A673 (cell line): ENCODE data around the gene PACS1.

Experiments
- EZH2 ChIP-seq: fragments of 200-600 bp; sonication (generic); IDR thresholded peaks from 2 replicates; pipeline ENCODE4 v1.6.1; 2017; ENCODE audit warnings: borderline replicate concordance, low read depth, mild to moderate bottlenecking, mixed read lengths, antibody characterized with exemption, low read length; ENCODE audit not compliant: poor library complexity, severe bottlenecking
- TF ChIP-seq, protein P1 (sequence below): fragments of 300-800, 200-600 bp; sonication (generic); conservative IDR thresholded peaks from 2 replicates; pipeline ENCODE4 v1.5.1; 2017; ENCODE audit warnings: low read depth, mild to moderate bottlenecking, antibody characterized with exemption, low read length, moderate library complexity, mixed read lengths

DNA sequence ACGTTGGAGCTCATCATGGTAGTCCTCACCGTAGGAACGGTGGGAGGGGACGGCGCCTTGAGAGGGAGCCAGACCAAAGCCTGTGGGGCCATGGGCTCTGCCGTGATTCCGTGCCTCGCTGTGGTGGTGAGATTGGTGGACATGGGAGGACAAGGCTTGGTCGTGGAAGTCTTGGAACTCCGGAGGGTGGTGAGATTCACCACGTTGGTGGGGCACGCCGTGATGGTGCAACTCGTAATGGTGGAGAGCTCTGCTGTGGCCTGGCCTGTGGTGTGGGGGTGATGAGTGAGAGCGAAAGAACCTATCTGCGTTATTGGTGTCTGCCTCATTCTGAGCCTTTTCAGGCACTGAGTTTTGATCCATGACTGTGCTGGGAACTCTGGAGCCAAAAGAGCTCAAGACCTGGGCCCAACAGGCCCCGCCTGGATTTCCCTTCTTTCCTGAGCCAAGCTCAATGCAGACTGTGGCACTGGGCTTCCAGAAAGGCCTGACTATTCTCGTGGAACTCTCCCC is 44.0 kb upstream of the PACS1 start, which contains the start of gene CATSPER1:
- TF ChIP-seq, protein P1, sequence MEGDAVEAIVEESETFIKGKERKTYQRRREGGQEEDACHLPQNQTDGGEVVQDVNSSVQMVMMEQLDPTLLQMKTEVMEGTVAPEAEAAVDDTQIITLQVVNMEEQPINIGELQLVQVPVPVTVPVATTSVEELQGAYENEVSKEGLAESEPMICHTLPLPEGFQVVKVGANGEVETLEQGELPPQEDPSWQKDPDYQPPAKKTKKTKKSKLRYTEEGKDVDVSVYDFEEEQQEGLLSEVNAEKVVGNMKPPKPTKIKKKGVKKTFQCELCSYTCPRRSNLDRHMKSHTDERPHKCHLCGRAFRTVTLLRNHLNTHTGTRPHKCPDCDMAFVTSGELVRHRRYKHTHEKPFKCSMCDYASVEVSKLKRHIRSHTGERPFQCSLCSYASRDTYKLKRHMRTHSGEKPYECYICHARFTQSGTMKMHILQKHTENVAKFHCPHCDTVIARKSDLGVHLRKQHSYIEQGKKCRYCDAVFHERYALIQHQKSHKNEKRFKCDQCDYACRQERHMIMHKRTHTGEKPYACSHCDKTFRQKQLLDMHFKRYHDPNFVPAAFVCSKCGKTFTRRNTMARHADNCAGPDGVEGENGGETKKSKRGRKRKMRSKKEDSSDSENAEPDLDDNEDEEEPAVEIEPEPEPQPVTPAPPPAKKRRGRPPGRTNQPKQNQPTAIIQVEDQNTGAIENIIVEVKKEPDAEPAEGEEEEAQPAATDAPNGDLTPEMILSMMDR = no peak
- no peak for TF ChIP-seq EZH2
